ENCODE data around the gene CHST3. TPM values are rescaled to one million over a fixed set of nuclear protein-coding genes. Genes with fewer than 3 reads are reported as not detected.
A peak's percentile ranks its signal among the peaks of the same experiment; 100 is the strongest.

Gene CHST3
- total RNA-seq, 1 experiment from 2014 or later, result 44.6 TPM

DNA sequence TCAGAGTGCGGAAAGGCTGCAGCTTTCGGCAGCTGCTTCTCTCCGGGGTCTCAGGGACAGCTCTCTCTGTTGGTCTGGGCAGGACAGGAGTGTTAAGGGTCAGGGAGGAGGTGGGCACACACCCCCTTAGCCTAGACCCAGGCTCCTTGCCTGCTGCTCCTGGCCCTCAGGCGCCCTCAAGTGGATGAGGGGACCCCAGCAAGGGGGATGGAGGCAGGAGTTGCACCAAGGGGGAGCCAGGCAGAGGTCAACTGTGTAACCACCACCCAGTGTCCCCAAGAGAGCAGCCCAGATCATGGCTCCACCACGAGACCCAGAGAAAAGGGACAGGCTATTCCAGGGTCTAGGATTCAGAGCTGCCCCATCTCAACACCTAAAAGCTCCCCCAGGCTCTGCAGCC, 97.3 kb downstream of the CHST3 start:
- H3K27ac ChIP-seq (ENCODE audit: low read length), result peak overlapping the region; percentile 67
- ATAC-seq (peak; percentile 29; the same call in 1 of the 2 replicates), DNase-seq (ENCODE audit: low read depth, low spot score) (no peak)
- no peaks in the 10 kb centered on the region for H3K27me3 ChIP-seq (ENCODE audit: control insufficient read depth, insufficient read depth, low read length)
- ChIA-PET POLR2A (no interaction called here), CTCF (interaction anchor here (0.5 to 1.9 kb wide), 4 partner anchors 13 to 288 kb away, joined by 3 to 7 read pairs (median 3); partner anchors contain the start of gene VSIR)
- TF ChIP-seq, protein P1, sequence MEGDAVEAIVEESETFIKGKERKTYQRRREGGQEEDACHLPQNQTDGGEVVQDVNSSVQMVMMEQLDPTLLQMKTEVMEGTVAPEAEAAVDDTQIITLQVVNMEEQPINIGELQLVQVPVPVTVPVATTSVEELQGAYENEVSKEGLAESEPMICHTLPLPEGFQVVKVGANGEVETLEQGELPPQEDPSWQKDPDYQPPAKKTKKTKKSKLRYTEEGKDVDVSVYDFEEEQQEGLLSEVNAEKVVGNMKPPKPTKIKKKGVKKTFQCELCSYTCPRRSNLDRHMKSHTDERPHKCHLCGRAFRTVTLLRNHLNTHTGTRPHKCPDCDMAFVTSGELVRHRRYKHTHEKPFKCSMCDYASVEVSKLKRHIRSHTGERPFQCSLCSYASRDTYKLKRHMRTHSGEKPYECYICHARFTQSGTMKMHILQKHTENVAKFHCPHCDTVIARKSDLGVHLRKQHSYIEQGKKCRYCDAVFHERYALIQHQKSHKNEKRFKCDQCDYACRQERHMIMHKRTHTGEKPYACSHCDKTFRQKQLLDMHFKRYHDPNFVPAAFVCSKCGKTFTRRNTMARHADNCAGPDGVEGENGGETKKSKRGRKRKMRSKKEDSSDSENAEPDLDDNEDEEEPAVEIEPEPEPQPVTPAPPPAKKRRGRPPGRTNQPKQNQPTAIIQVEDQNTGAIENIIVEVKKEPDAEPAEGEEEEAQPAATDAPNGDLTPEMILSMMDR (IDR thresholded peaks at IDR 0.05), result no peak; the same call in 1 of the 2 replicates
- TF ChIP-seq SIN3A (IDR thresholded peaks at IDR 0.05; ENCODE audit: borderline replicate concordance, insufficient read depth, low read depth, low read length) (no peak), POLR2AphosphoS5 (IDR thresholded peaks at IDR 0.05; ENCODE audit: low read depth, low read length) (no peak), TCF7L2 (IDR thresholded peaks at IDR 0.05; ENCODE audit: low read depth, low read length) (no peak)
- TF ChIP-seq, protein P2, sequence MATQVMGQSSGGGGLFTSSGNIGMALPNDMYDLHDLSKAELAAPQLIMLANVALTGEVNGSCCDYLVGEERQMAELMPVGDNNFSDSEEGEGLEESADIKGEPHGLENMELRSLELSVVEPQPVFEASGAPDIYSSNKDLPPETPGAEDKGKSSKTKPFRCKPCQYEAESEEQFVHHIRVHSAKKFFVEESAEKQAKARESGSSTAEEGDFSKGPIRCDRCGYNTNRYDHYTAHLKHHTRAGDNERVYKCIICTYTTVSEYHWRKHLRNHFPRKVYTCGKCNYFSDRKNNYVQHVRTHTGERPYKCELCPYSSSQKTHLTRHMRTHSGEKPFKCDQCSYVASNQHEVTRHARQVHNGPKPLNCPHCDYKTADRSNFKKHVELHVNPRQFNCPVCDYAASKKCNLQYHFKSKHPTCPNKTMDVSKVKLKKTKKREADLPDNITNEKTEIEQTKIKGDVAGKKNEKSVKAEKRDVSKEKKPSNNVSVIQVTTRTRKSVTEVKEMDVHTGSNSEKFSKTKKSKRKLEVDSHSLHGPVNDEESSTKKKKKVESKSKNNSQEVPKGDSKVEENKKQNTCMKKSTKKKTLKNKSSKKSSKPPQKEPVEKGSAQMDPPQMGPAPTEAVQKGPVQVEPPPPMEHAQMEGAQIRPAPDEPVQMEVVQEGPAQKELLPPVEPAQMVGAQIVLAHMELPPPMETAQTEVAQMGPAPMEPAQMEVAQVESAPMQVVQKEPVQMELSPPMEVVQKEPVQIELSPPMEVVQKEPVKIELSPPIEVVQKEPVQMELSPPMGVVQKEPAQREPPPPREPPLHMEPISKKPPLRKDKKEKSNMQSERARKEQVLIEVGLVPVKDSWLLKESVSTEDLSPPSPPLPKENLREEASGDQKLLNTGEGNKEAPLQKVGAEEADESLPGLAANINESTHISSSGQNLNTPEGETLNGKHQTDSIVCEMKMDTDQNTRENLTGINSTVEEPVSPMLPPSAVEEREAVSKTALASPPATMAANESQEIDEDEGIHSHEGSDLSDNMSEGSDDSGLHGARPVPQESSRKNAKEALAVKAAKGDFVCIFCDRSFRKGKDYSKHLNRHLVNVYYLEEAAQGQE (IDR thresholded peaks at IDR 0.05; ENCODE audit: insufficient read depth in 1 of 2, low read depth in 2 of 2, low read length in 1 of 2), result no peak
- no peaks in the 10 kb centered on the region for H3K9me3 ChIP-seq (ENCODE audit: control insufficient read depth, insufficient read depth, low read depth, low read length)
- in situ Hi-C loops (cut with HindIII; ENCODE audit: low pct_unique_long_range_greater_than_20kb, low sequenced_read_pairs), result no loop called here
- intact Hi-C loops (cut with micrococcal nuclease; ENCODE audit: unreplicated experiment), result no loop called here
- H3K4me3 ChIP-seq (ENCODE audit: low read depth in 2 of 2, low read length in 2 of 2), result no peak overlapping the region
- no TSS peak for BruUV-seq (replicated peaks)
- H3K36me3 ChIP-seq (ENCODE audit: control insufficient read depth, insufficient read depth, low read length), result no peaks in the 10 kb centered on the region
- H3K4me1 ChIP-seq (ENCODE audit: control insufficient read depth, insufficient read depth, low read length), result peaks cover 43% of the 10 kb centered on the region

DNA sequence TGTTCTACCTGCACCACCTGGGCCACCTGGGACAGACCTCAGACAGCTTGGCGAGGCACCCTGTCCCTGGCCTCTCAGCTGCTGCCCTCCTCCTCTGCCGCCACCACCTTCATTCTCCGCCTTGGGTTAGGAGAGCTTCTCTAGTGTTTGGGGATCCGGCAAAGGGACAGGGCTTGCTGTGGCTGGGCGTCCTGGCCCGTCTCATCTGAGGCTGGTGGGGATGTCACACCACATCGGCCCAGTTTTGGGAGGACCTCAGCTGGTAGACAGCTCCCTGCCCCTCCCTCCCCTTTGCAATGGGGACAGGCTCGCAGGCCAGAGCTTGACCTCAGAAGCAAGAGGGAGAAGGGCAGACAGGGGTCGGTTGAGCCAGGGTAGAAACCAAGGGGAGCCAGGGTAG, 97.7 kb downstream of the CHST3 start:
- Histone ChIP-seq H3K27me3 (ENCODE audit: control insufficient read depth, insufficient read depth, low read length) (no peaks in the 10 kb centered on the region), H3K9me3 (ENCODE audit: control insufficient read depth, insufficient read depth, low read depth, low read length) (no peaks in the 10 kb centered on the region), H3K36me3 (ENCODE audit: control insufficient read depth, insufficient read depth, low read length) (no peaks in the 10 kb centered on the region), H3K4me3 (ENCODE audit: low read depth in 2 of 2, low read length in 2 of 2) (no peak overlapping the region), H3K4me1 (ENCODE audit: control insufficient read depth, insufficient read depth, low read length) (peaks cover 43% of the 10 kb centered on the region), H3K27ac (ENCODE audit: low read length) (peak overlapping the region; percentile 67)
- BruUV-seq (replicated peaks), result no TSS peak
- in situ Hi-C loops (cut with HindIII; ENCODE audit: low pct_unique_long_range_greater_than_20kb, low sequenced_read_pairs) (no loop called here), intact Hi-C loops (cut with micrococcal nuclease; ENCODE audit: unreplicated experiment) (no loop called here)
- ChIA-PET CTCF (interaction anchor here (0.6 to 1.9 kb wide), 4 partner anchors 13 to 278 kb away, joined by 3 to 7 read pairs (median 3); no protein-coding TSS in a partner anchor), POLR2A (no interaction called here)
- ATAC-seq (0 out of 2 replicates have a peak, but pooled peaks have one; percentile 3), DNase-seq (ENCODE audit: low read depth, low spot score) (no peak)
- TF ChIP-seq POLR2AphosphoS5 (IDR thresholded peaks at IDR 0.05; ENCODE audit: low read depth, low read length) (no peak), TCF7L2 (IDR thresholded peaks at IDR 0.05; ENCODE audit: low read depth, low read length) (no peak)
- TF ChIP-seq, protein P2 (IDR thresholded peaks at IDR 0.05; ENCODE audit: insufficient read depth in 1 of 2, low read depth in 2 of 2, low read length in 1 of 2), result no peak
- TF ChIP-seq, protein P1 (IDR thresholded peaks at IDR 0.05), result no peak

Data from Panc1 (cell line).